Transverse colon (tissue), 4 donors: ENCODE results near the gene BMP7.

Experiments
- POLR2AphosphoS5 ChIP-seq, 3 donors: sonication (generic); formaldehyde crosslinking; IDR thresholded peaks; one replicate each; pipeline ENCODE4 v1.6.1; 2016; ENCODE audit warnings: antibody characterized with exemption in 3 of 3
- TF ChIP-seq, protein P1 (sequence below), 5 experiments: fragments of 200-600 bp in 3 of 5; fragments of 450-650 bp in 2 of 5; sonication (generic) in 3 of 5; IDR thresholded peaks; 1 replicate in 2 of 5; 2 replicates in 3 of 5; pipeline ENCODE4 v1.5.1; 2016 to 2017; ENCODE audit warnings: antibody characterized with exemption in 5 of 5, inconsistent platforms in 3 of 5, mild to moderate bottlenecking in 2 of 5, moderate library complexity in 1 of 5

DNA sequence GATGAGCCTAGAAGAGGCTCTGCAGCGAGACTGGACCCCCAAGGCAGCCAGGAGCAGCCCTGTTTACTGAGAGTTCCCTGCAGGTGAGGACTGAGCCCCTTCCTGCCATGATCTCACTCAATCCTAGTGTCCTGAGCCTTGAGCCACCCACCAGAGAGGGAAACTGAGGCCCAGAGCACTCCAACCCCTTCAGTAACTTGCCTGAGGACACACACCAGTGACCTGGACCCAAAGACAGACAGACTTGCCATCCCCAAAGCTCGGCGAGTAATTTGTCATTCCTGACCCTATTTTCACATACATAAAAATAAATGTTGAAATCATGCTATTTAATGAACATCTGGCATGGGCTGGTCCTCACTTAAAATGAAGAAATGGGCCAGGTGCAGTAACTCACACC lies 16.7 kb downstream of the BMP7 start:
- TF ChIP-seq, protein P1, sequence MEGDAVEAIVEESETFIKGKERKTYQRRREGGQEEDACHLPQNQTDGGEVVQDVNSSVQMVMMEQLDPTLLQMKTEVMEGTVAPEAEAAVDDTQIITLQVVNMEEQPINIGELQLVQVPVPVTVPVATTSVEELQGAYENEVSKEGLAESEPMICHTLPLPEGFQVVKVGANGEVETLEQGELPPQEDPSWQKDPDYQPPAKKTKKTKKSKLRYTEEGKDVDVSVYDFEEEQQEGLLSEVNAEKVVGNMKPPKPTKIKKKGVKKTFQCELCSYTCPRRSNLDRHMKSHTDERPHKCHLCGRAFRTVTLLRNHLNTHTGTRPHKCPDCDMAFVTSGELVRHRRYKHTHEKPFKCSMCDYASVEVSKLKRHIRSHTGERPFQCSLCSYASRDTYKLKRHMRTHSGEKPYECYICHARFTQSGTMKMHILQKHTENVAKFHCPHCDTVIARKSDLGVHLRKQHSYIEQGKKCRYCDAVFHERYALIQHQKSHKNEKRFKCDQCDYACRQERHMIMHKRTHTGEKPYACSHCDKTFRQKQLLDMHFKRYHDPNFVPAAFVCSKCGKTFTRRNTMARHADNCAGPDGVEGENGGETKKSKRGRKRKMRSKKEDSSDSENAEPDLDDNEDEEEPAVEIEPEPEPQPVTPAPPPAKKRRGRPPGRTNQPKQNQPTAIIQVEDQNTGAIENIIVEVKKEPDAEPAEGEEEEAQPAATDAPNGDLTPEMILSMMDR (IDR thresholded peaks at IDR 0.05) = no peak
- no peak for TF ChIP-seq POLR2AphosphoS5 (IDR thresholded peaks at IDR 0.05)
